GM12878 (cell line): Measurements from ENCODE around the gene SSBP2.
A peak's percentile ranks its signal among the peaks of the same experiment; 100 is the strongest.

Source experiments
- CEBPB ChIP-seq, 2 experiments: fragments of 150-350 bp in 1 of 2; IDR thresholded peaks; 2 replicates each; pipeline ENCODE4 v1.6.1; 2012 to 2014; ENCODE audit warnings: low read depth in 2 of 2, low read length in 2 of 2, borderline replicate concordance in 1 of 2, inconsistent platforms in 1 of 2
- CTCF ChIP-seq, 3 experiments: IDR thresholded peaks in 2 of 3; conservative IDR thresholded peaks in 1 of 3; 2 replicates each; pipeline ENCODE4 v1.5.1; 2011; ENCODE audit warnings: low read depth in 3 of 3, low read length in 3 of 3, mild to moderate bottlenecking in 3 of 3, control low read depth in 2 of 3, moderate library complexity in 2 of 3, inconsistent platforms in 1 of 3, mixed read lengths in 1 of 3; ENCODE audit not compliant: control insufficient read depth in 2 of 3, insufficient read depth in 1 of 3; ENCODE audit errors: extremely low read depth in 1 of 3
- FOS ChIP-seq: IDR thresholded peaks from 3 replicates; pipeline ENCODE4 v1.6.1; 2011; ENCODE audit warnings: borderline replicate concordance; ENCODE audit not compliant: insufficient read length; ENCODE audit errors: extremely low read depth
- NFYB ChIP-seq: IDR thresholded peaks from 2 replicates; pipeline ENCODE4 v1.6.1; 2011; ENCODE audit warnings: low read depth, mild to moderate bottlenecking, low read length, improper control_type of control experiment, moderate library complexity; ENCODE audit not compliant: insufficient read depth
- POLR2AphosphoS5 ChIP-seq: IDR thresholded peaks from 2 replicates; pipeline ENCODE4 v1.6.1; 2011; ENCODE audit warnings: mild to moderate bottlenecking, low read length, inconsistent platforms
- SIN3A ChIP-seq: IDR thresholded peaks from 2 replicates; pipeline ENCODE4 v1.6.1; 2012; ENCODE audit warnings: low read depth, low read length, improper control_type of control experiment
- TF ChIP-seq, protein P1 (sequence below): IDR thresholded peaks from 2 replicates; pipeline ENCODE4 v1.6.1; 2012; ENCODE audit warnings: low read depth, low read length, improper control_type of control experiment
- TF ChIP-seq, protein P2 (sequence below): IDR thresholded peaks from 2 replicates; pipeline ENCODE4 v1.6.1; 2012; ENCODE audit warnings: low read length, inconsistent platforms
- TF ChIP-seq, protein P3 (sequence below): IDR thresholded peaks from 2 replicates; pipeline ENCODE4 v1.6.1; 2012; ENCODE audit warnings: mild to moderate bottlenecking, low read depth, low read length

- TF ChIP-seq POLR2AphosphoS5, result peak; percentile 84
- TF ChIP-seq CTCF (IDR thresholded peaks at IDR 0.05 in 2 of 3, conservative IDR thresholded peaks at IDR 0.05 in 1 of 3; ENCODE audit: control insufficient read depth in 2 of 3, extremely low read depth in 1 of 3, insufficient read depth in 1 of 3, low read depth in 3 of 3, low read length in 3 of 3), result no peak
- no peak for TF ChIP-seq FOS
- no peak; the same call in 1 of the 2 replicates for TF ChIP-seq SIN3A
- TF ChIP-seq, protein P1, sequence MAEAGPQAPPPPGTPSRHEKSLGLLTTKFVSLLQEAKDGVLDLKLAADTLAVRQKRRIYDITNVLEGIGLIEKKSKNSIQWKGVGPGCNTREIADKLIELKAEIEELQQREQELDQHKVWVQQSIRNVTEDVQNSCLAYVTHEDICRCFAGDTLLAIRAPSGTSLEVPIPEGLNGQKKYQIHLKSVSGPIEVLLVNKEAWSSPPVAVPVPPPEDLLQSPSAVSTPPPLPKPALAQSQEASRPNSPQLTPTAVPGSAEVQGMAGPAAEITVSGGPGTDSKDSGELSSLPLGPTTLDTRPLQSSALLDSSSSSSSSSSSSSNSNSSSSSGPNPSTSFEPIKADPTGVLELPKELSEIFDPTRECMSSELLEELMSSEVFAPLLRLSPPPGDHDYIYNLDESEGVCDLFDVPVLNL, result no peak
- no peak for TF ChIP-seq NFYB
- TF ChIP-seq, protein P2, sequence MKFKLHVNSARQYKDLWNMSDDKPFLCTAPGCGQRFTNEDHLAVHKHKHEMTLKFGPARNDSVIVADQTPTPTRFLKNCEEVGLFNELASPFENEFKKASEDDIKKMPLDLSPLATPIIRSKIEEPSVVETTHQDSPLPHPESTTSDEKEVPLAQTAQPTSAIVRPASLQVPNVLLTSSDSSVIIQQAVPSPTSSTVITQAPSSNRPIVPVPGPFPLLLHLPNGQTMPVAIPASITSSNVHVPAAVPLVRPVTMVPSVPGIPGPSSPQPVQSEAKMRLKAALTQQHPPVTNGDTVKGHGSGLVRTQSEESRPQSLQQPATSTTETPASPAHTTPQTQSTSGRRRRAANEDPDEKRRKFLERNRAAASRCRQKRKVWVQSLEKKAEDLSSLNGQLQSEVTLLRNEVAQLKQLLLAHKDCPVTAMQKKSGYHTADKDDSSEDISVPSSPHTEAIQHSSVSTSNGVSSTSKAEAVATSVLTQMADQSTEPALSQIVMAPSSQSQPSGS, result no peak
- TF ChIP-seq, protein P3, sequence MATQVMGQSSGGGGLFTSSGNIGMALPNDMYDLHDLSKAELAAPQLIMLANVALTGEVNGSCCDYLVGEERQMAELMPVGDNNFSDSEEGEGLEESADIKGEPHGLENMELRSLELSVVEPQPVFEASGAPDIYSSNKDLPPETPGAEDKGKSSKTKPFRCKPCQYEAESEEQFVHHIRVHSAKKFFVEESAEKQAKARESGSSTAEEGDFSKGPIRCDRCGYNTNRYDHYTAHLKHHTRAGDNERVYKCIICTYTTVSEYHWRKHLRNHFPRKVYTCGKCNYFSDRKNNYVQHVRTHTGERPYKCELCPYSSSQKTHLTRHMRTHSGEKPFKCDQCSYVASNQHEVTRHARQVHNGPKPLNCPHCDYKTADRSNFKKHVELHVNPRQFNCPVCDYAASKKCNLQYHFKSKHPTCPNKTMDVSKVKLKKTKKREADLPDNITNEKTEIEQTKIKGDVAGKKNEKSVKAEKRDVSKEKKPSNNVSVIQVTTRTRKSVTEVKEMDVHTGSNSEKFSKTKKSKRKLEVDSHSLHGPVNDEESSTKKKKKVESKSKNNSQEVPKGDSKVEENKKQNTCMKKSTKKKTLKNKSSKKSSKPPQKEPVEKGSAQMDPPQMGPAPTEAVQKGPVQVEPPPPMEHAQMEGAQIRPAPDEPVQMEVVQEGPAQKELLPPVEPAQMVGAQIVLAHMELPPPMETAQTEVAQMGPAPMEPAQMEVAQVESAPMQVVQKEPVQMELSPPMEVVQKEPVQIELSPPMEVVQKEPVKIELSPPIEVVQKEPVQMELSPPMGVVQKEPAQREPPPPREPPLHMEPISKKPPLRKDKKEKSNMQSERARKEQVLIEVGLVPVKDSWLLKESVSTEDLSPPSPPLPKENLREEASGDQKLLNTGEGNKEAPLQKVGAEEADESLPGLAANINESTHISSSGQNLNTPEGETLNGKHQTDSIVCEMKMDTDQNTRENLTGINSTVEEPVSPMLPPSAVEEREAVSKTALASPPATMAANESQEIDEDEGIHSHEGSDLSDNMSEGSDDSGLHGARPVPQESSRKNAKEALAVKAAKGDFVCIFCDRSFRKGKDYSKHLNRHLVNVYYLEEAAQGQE, result no peak
- TF ChIP-seq CEBPB (IDR thresholded peaks at IDR 0.05; ENCODE audit: borderline replicate concordance in 1 of 2, low read depth in 2 of 2, low read length in 2 of 2), result no peak
Measured at GRCh38 chr5:81750308-81751008, 439 bp downstream of the SSBP2 start.
